HG03280 (cell line): ENCODE data around the gene SCD5.
"Not testable (repeated sequence)": the region's sequence is repeated elsewhere in the genome, so short reads cannot be mapped to it uniquely, and the experiment has no call there.

ENCODE experiments used
- ATAC-seq: cut with Tn5 transposase; IDR thresholded peaks from one replicate; pipeline ENCODE4 v1.9.1; 2021; ENCODE audit warnings: mild to moderate bottlenecking, moderate library complexity; ENCODE audit not compliant: unreplicated experiment

SCD5 gene

GRCh38 chr4:82798168-82799005, at the start of gene SCD5:
TSS of gene SCD5 (minus strand) at chr4:82798796. CDS start at chr4:82798537, 259 bp downstream.
- ATAC-seq: peak; percentile 84

DNA sequence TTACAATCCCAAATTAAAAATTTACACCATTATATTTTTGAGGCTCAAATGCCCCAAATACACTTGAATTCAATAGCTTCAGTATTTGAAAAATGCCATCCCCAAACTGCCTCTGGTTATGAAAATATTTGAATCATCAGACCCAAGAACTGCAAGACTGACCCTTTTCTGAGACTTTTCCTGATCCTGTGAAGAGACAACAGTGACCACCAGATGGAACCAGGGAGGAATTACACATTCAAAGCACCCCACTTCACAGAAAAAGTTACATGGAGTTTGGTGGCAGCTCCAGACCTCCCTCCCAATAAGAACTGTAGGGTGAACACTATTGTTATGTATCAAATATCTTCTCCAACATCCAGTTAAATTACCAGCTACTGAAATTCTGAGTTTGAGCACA, 44.0 kb upstream of the SCD5 start:
- ATAC-seq: no peak

DNA sequence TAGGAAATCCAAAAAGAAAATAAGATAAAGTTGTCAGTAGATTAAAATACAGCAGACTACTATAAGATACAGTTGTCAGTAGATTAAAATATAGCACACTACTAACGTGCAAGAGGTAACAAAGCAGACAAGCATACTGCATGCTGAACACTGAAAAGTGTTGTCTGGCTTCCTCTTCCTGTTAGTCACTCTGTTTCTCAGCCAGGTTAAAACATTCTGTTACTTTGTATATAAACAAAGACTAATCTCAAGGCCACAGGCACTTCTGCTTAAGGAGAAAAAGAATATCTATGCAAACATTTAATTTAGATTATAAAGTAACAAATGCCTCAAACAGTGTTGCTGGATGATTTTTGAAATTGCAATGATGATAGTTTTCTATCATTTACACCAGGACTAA, 41.0 kb upstream of the SCD5 start:
- no peak for ATAC-seq

- no peak for ATAC-seq
Measured at GRCh38 chr4:82833696-82834313, 35.2 kb upstream of the SCD5 start.

GRCh38 chr4:82833060-82833459, 34.5 kb upstream of the SCD5 start:
- ATAC-seq: not testable (repeated sequence)

GRCh38 chr4:82825425-82825824, 26.8 kb upstream of the SCD5 start:
- ATAC-seq: no peak

GRCh38 chr4:82823062-82823461, 24.5 kb upstream of the SCD5 start:
- no peak for ATAC-seq

DNA sequence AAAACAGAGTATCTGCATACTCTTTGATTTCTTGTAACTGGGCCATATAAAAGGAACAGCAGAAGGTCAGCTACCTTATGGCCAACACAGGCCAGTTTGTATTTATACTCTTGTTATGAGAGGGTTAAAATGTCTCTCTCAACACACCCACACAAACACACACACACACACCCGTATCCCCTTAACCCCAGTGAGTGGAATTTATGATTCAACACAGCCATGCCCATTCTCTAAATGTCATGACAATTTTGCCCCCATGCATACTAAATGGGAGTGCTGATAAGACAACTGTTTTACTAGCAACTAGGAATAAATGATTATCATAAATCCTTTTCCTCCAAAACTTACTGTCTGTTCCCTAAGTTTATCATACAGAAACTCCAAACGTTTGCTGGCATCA, 22.1 kb upstream of the SCD5 start:
- no peak for ATAC-seq

GRCh38 chr4:82818664-82819662, 20.4 kb upstream of the SCD5 start:
- ATAC-seq: no peak

DNA sequence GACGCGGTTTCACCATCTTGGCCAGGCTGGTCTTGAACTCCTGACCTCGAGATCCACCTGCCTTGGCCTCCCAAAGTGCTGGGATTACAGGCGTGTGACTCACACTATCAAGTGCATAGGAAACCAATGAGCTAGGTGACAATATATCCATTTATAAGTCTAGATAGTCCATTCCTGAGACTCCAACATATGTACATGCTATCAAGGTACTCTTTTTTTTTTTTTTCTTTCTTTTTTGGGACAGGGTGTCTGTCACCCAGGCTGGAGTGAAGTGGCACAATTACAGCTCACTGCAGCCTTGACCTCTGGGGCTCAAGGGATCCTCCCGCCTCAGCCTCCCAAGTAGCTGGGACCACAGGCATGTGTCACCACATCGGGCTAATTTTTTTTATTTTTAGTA, 18.3 kb upstream of the SCD5 start:
- ATAC-seq: not testable (repeated sequence)

GRCh38 chr4:82814034-82814433, 15.4 kb upstream of the SCD5 start:
- ATAC-seq: no peak

GRCh38 chr4:82811838-82812341, 13.3 kb upstream of the SCD5 start:
- ATAC-seq: no peak

DNA sequence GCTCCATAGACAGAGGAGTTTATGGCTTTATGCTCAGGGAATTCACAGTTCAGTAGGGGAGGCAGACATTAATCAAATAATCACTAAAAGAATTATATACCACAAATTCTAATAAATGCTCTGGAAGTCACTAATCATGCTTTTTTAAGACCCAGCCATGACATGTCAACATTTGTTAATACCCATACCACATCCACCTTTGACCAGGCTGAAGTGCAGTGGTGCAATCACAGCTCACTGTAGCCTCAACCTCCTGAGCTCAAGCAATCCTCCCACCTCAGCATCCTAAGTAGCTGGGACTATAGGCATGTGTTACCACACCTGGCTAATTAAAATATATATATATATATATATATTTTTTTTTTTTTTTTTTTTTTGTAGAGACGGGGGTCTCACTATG, 12.8 kb upstream of the SCD5 start:
- ATAC-seq: no peak

- ATAC-seq: no peak
Measured at GRCh38 chr4:82810176-82810575, 11.6 kb upstream of the SCD5 start.

DNA sequence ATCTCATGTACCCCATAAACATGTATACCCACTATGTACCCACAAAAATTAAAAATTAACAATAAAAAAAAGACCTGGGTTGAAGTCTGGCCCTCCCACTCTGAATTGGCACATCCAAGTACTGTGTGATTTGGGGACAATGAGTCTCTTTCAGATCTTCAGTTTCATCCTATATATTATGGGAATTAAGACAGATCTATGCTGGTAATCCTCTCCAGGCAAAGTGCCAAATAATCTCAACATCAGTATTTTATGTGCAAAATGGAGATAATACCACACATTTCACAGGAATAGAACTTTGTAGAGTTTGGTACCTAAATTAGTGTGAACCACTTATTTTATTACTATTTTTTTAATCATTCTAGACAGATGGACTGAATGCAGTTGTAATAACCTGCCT, 11.0 kb upstream of the SCD5 start:
- ATAC-seq: no peak

- no peak for ATAC-seq
Measured at GRCh38 chr4:82803746-82804145, 5.2 kb upstream of the SCD5 start.

GRCh38 chr4:82802911-82803310, 4.3 kb upstream of the SCD5 start:
- no peak for ATAC-seq

- no peak for ATAC-seq
Measured at GRCh38 chr4:82801910-82802521, 3.4 kb upstream of the SCD5 start.

DNA sequence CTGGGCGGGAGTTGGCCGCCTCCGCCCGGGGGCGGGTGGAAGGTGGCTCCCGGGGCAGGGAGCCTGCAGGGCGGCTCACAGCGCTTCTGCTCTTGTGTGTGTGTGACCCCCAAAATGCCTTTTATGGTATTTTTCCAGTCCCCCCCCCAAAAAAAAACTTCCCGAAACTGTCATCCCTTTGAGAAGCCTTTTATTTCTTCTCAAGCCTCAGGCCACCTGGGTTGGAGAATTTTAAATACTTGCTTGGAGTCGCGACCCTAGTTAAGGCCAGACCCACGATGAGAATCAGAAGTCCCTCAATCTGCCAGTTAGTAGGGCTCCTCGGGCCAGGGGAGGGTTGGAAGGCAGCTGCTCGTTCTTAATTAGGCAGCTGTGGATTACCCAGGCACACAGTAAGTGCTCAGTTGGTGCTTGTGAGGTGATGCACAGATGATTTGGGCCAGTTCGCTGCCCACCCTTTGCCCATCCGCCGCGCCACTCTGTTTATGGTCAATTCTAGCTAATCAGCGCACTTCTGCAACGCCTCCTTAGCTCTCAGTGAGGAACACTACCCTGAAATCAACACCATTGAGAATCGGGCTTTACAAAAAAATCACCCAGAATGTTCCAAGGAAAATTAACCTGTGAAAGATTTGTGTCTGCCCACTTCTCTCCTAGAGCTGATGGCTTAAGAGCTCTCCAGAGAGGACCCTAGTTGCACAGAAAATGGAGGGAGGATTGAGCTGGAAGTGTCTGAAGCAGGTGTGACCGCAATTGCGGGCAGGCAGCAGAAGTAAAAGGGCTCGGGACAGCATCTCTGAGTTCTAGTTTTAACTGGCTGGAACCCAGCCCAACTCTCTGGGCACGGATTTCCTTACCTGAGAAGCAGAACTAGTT, 648 bp upstream of the SCD5 start:
- no peak for ATAC-seq
